Testis (tissue), 3 donors: Measurements from ENCODE around the gene ORM1. TPM values are rescaled to one million over a fixed set of nuclear protein-coding genes. Genes with fewer than 3 reads are reported as not detected.

ENCODE experiments used
- DNase-seq: peaks from one replicate; pipeline ENCODE4 v3.0.0-alpha.2; 2019
- H3K27ac ChIP-seq, 2 donors: fragments of 200-600 bp; sonication (generic); one replicate each; pipeline ENCODE4 v1.5.1; 2019
- H3K27me3 ChIP-seq: fragments of 200-600 bp; sonication (generic); one replicate; pipeline ENCODE4 v1.5.1; 2019
- H3K36me3 ChIP-seq: fragments of 200-600 bp; sonication (generic); one replicate; pipeline ENCODE4 v1.5.1; 2017; ENCODE audit warnings: low read depth; ENCODE audit errors: missing control alignments
- H3K4me1 ChIP-seq: fragments of 200-600 bp; sonication (generic); one replicate; pipeline ENCODE4 v1.5.1; 2019
- H3K4me3 ChIP-seq, 2 donors: fragments of 200-600 bp; sonication (generic); one replicate each; pipeline ENCODE4 v1.5.1; 2017 to 2019
- H3K9me3 ChIP-seq: fragments of 200-600 bp; sonication (generic); one replicate; pipeline ENCODE4 v1.5.1; 2017
- CTCF ChIP-seq, 3 experiments: fragments of 450-650 bp in 2 of 3; fragments of 200-600 bp in 1 of 3; sonication (generic) in 1 of 3; IDR thresholded peaks; one replicate each; pipeline ENCODE4 v1.5.1; 2016 to 2019; ENCODE audit warnings: antibody characterized with exemption in 3 of 3, mild to moderate bottlenecking in 2 of 3, moderate library complexity in 1 of 3
- POLR2A ChIP-seq: fragments of 450-650 bp; IDR thresholded peaks from one replicate; pipeline ENCODE4 v1.6.1; 2017; ENCODE audit warnings: antibody characterized with exemption, mild to moderate bottlenecking, moderate library complexity
- WGBS, 2 donors: methylation state at CpG; one replicate each; pipeline ENCODE4 v1.1.5; 2018; 5-methylcytosine and 5-hydroxymethylcytosine counted together
- intact Hi-C: fragments of 100-400 bp; cut with DNase I; formaldehyde crosslinking; loops from one replicate; pipeline ENCODE4 v1.15.1; 2023; ENCODE audit warnings: low total_unique reads
- polyA plus RNA-seq: library from polyadenylated mRNA; stranded (reverse); fragments of 350-450 nt; fragmentation: Illumina TruSeq; extraction: RNeasy Lipid Tissue Mini Kit (QIAGEN cat#74804); gene quantifications from one replicate; pipeline ENCODE4 v1.2.3, GENCODE V29; 2014; ENCODE audit warnings: low read depth, low replicate concordance; ENCODE audit not compliant: insufficient read depth
- total RNA-seq, 2 donors: library from RNA; depleted of rRNA; stranded (reverse); fragments of >200 nt; gene quantifications; one replicate each; pipeline ENCODE4 v1.2.3, GENCODE V29; 2016

Gene ORM1
- total and polyA plus RNA-seq, 3 donors from 2014 or later, result 1.6 TPM; not detected in 2

- Histone ChIP-seq H3K36me3 (no peaks in the 10 kb centered on the region), H3K4me3 (no peak overlapping the region), H3K27ac (no peak overlapping the region), H3K9me3 (no peaks in the 10 kb centered on the region), H3K4me1 (no peaks in the 10 kb centered on the region), H3K27me3 (no peaks in the 10 kb centered on the region)
- no peak for DNase-seq
- TF ChIP-seq CTCF (IDR thresholded peaks at IDR 0.05), result no peak
- no peak for TF ChIP-seq POLR2A
- 87 to 88% methylated on average over 11 of the region's 11 CpGs for WGBS, 2 donors
- intact Hi-C loops, result no loop called here
Measured at GRCh38 chr9:114291886-114292590, 30.9 kb upstream of the ORM1 start.

GRCh38 chr9:114294664-114295063, 28.2 kb upstream of the ORM1 start:
- H3K9me3 ChIP-seq, result no peaks in the 10 kb centered on the region
- TF ChIP-seq CTCF (IDR thresholded peaks at IDR 0.05) (no peak), POLR2A (no peak)
- DNase-seq, result no peak
- no peaks in the 10 kb centered on the region for H3K4me1 ChIP-seq
- no peak overlapping the region for H3K27ac ChIP-seq
- intact Hi-C loops, result no loop called here
- no peaks in the 10 kb centered on the region for H3K36me3 ChIP-seq
- no peaks in the 10 kb centered on the region for H3K27me3 ChIP-seq
- no peak overlapping the region for H3K4me3 ChIP-seq

GRCh38 chr9:114296338-114296737, 26.6 kb upstream of the ORM1 start:
- Histone ChIP-seq H3K36me3 (no peaks in the 10 kb centered on the region), H3K27me3 (no peaks in the 10 kb centered on the region), H3K9me3 (no peaks in the 10 kb centered on the region), H3K4me3 (no peak overlapping the region), H3K4me1 (no peaks in the 10 kb centered on the region), H3K27ac (no peak overlapping the region)
- DNase-seq, result no peak
- TF ChIP-seq CTCF (IDR thresholded peaks at IDR 0.05), result no peak
- no peak for TF ChIP-seq POLR2A
- WGBS, 2 donors, result 97 to 98% methylated on average over 1 of the region's 1 CpG
- intact Hi-C loops, result no loop called here

- TF ChIP-seq POLR2A (no peak), CTCF (IDR thresholded peaks at IDR 0.05) (no peak)
- Histone ChIP-seq H3K27me3 (no peaks in the 10 kb centered on the region), H3K9me3 (no peaks in the 10 kb centered on the region), H3K4me1 (no peaks in the 10 kb centered on the region), H3K27ac (no peak overlapping the region), H3K36me3 (no peaks in the 10 kb centered on the region), H3K4me3 (no peak overlapping the region)
- intact Hi-C loops, result no loop called here
- 90 to 93% methylated on average over 11 to 15 of the region's 15 CpGs for WGBS, 2 donors
- peak; percentile 7 for DNase-seq
Measured at GRCh38 chr9:114299286-114300152, 23.4 kb upstream of the ORM1 start.
